Femur (tissue), 1 donor: Measurements from ENCODE around the gene NAT16.
"Not testable (repeated sequence)": the region's sequence is repeated elsewhere in the genome, so short reads cannot be mapped to it uniquely, and the experiment has no call there.

Experiments
- DNase-seq: peaks from one replicate; pipeline ENCODE4 v3.0.0-alpha.2; 2017

The NAT16 gene

DNA sequence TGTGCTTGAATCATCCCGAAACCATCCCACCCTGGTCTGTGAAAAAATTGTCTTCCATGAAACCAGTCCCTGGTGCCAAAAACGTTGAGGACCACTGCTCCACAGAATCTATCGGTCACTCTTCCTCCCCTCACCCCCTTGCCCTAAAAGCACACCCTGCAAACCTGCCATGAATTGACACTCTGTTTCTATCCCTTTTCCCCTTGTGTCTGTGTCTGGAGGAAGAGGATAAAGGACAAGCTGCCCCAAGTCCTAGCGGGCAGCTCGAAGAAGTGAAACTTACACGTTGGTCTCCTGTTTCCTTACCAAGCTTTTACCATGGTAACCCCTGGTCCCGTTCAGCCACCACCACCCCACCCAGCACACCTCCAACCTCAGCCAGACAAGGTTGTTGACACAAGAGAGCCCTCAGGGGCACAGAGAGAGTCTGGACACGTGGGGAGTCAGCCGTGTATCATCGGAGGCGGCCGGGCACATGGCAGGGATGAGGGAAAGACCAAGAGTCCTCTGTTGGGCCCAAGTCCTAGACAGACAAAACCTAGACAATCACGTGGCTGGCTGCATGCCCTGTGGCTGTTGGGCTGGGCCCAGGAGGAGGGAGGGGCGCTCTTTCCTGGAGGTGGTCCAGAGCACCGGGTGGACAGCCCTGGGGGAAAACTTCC lies 54.0 kb downstream of the NAT16 start:
- peak; percentile 77 for DNase-seq

DNA sequence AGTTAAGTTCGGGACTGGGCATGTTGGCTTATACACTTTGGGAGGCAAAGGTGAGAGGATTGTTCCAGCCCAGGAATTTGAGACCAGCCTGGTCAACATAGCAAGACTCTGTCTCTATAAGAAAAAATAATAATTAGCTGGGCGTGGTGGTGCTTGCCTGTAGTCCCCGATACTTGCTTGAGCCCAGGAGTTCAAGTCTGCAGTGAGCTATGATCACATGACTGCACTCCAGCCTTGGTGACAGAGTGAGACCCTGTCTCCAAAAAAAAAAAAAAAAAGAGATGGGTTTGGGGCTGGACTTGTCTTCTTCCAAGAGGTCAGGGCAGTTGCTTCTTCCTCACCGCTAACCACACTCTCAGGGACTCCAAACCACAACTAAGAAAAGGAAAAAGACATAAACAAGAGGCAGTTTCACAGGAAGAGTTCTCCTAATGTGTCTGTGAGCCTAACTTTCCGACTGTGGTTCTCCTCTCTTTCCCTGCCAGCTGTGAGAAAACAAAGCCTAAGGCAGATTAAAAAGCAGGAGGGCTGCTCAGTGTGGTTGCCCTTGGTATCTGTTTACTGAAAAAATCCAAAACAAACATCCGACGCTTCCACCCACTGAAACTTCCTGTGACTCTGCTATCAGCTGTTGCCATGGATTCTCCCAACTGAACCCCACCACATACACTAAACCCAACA lies 55.6 kb downstream of the NAT16 start:
- DNase-seq: peak; percentile 62

DNA sequence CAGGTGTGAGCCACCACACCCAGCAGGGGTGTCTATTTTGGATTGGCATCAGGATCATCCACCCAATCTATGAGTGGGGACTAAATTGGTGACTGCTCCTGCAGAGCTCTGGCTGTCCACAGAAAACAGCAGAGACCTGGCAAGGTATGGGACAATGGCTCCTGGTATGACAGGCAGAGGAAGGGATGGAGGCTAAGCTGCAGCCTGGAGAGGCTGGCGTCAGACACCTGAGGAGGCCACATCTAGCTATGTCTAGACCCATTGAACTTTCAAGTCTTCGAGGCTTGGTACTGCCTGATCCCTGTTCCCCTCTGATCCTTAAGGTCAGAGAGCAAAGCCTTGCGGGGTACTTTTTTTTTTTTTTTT lies 56.4 kb downstream of the NAT16 start:
- DNase-seq: no peak

DNA sequence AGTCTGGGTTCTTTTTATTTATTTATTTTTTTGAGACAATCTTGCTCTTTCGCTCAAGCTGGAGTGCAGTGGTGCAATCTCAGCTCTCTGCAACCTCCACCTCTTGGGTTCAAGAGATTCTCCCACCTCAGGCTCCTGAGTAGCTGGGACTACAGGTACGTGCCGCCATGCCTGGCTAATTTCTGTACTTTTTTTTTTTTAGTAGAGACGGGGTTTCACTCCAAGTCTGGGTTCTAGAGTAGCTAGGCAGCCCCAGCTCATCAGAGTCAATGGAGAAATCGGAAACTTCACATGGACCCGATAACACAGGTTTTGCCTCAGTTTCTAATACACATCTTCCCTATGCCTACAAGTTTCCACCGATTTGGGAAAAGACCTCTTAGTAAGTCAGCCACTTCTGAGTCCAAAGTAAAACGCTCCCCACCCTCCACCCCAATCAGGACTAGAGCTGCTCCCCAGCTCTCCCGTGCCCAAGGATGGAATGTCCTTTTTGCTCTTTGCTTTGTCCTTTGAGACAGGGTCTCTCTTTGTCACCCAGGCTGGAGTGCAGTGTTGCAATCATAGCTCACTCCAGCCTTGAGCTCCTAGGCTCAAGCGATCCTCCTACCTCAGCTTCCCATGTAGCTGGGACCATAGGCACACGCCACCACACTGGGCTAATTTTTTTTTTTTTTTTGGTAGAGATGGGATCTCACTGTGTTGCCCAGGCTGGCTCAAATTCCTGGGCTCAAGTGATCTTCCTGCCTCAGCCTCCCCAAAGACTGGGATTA lies 57.0 kb downstream of the NAT16 start:
- no peak for DNase-seq

DNA sequence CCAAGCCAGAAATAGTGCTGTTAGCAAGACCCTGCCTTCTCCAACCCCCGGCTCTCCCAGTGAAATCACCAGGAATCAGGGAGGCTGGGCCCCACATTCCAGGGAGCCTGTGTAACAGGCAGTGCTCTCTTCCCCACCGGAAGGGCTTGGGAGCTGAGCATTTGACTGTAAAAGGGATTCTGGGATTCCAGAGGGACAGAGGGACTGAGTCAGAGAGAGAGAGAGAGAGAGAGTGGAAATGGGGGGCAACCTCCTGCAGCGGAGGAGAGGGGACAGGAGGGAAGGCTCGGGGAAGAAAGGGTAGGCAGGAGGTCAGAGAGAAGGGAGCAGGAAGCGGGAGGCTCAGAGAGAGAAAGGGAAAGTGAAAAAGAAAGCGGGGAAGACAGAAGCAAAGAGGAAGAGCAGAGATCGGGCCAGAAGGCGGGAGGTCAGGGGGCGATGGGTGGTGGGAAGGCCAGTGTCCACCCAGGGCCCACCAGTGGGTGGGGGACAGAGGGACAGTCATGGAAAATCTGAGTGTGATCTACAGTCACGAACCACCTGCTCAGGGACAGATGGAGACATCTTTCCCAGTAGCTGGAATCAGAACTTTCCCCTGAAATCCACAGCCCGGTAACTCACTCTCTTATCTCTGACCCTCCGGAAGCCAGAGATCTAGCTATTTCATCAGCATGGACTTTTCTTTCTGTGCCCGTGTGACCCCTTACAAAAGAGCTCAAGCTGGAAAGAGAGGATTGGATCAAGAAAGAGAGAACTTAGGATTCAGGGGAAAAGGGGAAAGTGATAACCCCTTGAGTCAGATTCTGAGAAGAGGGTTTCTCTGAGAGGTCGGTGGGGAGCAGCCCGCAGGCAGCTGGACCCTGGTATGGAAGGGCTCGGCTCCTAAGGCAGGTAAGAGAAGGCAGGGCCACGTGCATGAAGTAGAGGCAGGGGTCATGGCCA lies 57.8 kb downstream of the NAT16 start:
- peak; percentile 96 for DNase-seq

DNA sequence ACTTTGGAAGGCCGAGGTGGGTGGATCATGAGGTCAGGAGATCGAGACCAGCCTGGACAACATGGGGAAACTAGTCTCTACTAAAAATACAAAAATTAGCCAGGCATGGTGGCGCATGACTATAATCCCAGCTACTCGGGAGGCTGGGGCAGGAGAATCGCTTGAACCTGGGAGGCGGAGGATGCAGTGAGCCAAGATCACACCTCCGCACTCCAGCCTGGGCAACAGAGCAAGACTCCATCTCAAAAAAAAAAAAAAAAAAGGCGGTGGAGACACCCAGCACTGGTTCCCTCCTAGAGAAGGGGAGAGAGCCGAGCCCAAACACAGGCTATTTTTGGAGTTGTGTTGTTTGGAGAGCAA lies 58.5 kb downstream of the NAT16 start:
- DNase-seq: not testable (repeated sequence)
